ENCODE measurements around the gene MYNN.
"Not testable (repeated sequence)": the region's sequence is repeated elsewhere in the genome, so short reads cannot be mapped to it uniquely, and the experiment has no call there.

The MYNN gene

DNA sequence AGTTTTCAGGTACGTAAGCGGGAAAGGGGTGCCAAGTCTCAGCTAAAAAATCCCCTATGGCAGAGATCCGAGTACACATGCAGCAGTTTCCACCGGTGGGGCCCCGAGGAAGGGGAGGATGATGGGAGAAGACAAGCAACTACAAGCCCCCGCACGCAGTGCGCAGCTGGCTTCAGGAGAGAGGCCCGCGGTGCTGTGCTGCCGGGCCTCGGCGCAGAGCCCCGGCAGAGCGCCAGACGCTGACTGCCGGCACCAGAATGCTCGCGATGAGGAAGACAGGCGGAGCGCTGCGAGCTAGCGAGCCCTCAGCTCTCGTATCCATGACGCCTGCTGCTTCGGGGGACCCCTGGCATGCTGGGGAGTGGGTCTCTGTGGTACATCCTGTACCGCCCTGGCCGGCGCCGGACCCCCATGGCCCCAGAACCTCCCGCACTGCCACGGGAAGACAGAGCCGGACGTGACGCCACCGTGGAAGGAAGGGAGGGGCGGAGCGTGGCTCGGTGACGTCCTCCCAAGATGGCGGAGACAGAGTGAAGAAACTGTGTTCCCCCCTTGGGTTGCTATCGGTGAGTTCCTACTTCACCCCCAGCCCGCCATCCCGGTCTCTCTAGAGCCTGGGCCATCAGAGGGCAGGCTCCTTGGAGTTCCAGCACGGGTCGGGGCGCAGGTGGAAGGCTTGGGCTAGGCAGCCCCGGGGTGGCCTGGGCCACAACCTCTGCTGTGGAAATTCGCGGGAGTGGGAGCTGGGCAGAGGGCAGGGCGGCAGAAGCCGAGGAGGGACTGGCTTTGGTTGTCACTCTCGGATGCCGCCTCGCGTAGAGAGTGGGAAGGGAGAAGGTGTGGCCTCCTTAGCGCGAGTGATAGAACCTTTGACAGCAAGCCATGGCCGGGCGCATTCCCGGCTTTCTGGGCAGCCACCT lies at the start of gene MYNN:
TSS of gene MYNN (plus strand) at position 500 of the 920 bp plus-strand sequence. CDS start 900 bp downstream, outside the sequence.
- DNase-seq (ENCODE audit: low read depth), result peak; percentile 63

GRCh38 chr3:169731857-169732256 lies 41.3 kb upstream of the MYNN start:
- not testable (repeated sequence) for DNase-seq (ENCODE audit: low read depth); H3K4me3 ChIP-seq (ENCODE audit: low read depth, low read length)

More for the DNA sequence above, at the start of gene MYNN:
- H3K4me3 ChIP-seq (ENCODE audit: low read depth, low read length), result peak within 1 kb of the TSS; percentile 90

GRCh38 chr3:169739067-169739466 lies 34.1 kb upstream of the MYNN start:
- no peak for DNase-seq (ENCODE audit: low read depth)
- H3K4me3 ChIP-seq (ENCODE audit: low read depth, low read length), result no peak overlapping the region

DNA sequence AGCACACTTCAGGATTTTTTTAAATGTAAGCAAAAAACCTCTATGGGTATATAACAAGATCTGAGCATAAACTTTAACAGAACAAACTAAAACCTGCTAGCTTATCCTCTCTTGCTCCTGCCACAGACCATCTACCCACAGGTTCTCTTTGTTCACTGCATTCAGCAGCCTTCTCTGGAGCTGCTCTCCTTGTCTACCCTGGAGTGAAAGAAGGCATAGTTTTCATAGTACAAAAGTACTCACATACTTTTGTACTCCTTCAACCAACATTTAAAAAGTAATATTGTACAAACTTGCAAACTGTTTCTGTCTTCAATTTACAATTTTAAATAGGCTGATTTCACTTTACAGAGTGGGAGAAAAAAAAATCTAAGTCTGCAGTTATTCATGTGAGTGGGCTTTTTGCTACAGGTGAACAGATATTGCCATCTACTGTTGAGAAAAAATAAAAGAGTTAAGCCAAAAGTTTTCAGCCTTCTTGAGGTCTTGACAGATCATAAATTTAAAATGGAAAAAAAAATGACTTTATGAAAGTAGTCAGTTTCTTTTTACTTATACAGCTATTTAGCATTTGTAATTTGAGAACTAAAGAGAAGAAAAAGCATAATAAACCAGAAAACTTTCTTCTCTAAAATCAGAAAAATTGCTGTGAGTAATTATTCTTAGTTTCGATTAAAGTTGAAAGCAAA lies 28.7 kb upstream of the MYNN start:
- no peak overlapping the region for H3K4me3 ChIP-seq (ENCODE audit: low read depth, low read length)
- DNase-seq (ENCODE audit: low read depth), result no peak

DNA sequence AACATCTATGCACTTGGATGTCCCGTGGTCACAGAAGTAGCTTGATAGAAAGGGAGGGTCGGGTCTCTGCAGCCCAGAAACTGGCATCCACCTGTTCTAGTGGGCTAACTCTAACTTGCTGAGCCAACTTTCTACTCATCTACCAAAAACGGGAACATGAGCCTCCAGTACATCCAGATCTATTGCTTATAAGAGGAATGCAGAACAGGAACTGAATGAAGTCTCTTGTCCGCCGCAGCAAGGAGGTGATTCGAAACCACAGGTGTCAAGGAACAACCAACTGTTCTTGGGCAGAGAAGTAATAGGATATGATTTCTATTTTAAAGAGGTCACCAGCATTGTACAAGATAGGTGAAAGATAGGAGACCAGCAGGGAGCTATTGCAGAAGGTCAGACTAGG lies 26.3 kb upstream of the MYNN start:
- no peak overlapping the region for H3K4me3 ChIP-seq (ENCODE audit: low read depth, low read length)

DNA sequence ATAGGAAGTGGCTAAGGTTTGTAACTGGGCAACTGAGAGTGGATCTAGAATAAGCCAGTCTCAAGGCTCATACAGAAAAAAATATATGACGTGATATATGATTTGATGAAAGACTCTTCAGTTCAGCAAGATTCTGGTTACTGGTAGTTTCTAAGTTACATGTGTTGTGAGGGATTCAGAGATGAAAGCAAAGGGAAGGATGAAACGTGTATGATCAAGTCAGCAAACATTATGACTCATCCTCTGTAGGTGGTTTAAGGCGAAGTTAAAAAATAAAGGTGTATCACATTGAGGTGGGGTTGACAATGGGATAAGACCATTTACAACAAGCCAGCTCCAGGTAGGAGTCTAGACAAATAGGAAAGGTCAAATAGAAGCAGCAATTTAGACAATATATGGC lies 24.5 kb upstream of the MYNN start:
- no peak for DNase-seq (ENCODE audit: low read depth)
- H3K4me3 ChIP-seq (ENCODE audit: low read depth, low read length), result no peak overlapping the region

More for the DNA sequence above, 26.3 kb upstream of the MYNN start:
- DNase-seq (ENCODE audit: low read depth), result no peak

DNA sequence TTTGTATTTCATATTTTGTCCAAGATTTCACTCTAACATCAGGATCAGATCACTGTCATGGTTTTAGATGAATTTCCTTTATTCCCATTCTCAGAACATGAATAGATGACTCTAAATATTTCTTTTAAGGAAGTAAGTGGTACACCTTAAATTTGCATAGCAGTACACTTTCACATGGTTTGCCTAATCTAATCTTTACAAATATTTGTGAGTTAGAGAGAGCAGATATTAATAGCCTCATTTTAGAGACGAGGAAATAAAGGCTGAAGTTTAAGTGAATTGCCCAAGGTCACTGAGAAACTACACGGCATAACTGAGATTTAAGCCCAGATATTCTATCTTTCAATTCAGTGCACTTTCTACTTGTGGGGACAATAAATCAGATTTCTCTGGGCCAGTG lies 22.5 kb upstream of the MYNN start:
- no peak overlapping the region for H3K4me3 ChIP-seq (ENCODE audit: low read depth, low read length)
- DNase-seq (ENCODE audit: low read depth), result no peak

DNA sequence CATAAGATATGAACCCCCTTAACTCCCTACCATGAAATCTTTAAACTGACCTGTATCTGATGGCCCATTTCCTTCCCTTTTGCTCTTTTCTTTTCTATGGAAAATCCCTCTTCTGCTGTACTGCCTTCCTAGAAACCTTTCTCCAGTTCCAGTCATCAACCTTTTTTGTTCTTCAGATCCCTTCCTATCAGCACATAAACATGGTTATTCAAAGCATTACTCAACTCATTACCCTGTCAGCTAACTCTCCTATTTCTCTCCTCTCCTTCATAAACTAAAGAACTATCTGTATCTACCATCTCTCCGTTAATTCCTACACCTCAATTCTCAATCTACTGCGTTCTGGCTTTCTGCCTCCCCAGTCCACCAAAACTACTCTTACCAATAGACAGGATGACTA lies 21.3 kb upstream of the MYNN start:
- H3K4me3 ChIP-seq (ENCODE audit: low read depth, low read length), result no peak overlapping the region
- no peak for DNase-seq (ENCODE audit: low read depth)

GRCh38 chr3:169754711-169755110 lies 18.5 kb upstream of the MYNN start:
- no peak for DNase-seq (ENCODE audit: low read depth)
- H3K4me3 ChIP-seq (ENCODE audit: low read depth, low read length), result no peak overlapping the region

- H3K4me3 ChIP-seq (ENCODE audit: low read depth, low read length), result no peak overlapping the region
- DNase-seq (ENCODE audit: low read depth), result no peak
These were observed 17.7 kb upstream of the MYNN start for GRCh38 chr3:169755488-169755887.

DNA sequence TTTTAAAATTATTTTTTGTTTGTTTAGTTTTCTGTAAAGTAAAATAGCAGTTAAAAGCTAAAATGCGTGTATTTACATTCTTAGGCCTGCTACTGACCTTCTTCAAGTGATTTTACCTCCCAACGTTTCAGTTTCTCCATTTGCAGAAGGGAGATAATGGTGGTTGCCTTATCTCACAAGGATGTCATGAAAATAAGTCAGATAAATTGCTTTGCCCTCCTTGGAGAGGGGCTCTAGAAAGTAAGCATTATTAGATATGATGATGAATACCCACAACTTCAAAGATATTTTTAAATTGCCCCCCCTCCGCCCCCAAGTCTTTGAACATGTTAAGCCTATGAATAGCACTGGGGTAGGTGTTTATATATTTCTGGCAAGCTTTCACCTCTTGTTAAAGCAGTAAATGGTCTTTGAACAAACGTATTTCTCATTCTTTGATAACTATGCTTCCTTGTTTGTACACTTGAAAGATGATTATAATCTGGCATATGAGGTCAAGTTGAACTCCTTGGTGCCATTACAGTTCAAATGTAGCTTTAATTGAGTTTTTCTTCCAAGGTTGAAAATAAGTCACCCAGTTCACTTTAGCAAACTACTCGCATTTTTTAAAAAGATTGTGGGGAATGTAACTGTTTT lies 14.7 kb upstream of the MYNN start:
- H3K4me3 ChIP-seq (ENCODE audit: low read depth, low read length), result no peak overlapping the region
- no peak for DNase-seq (ENCODE audit: low read depth)

- H3K4me3 ChIP-seq (ENCODE audit: low read depth, low read length), result no peak overlapping the region
- no peak for DNase-seq (ENCODE audit: low read depth)
These were observed 13.9 kb upstream of the MYNN start for GRCh38 chr3:169759256-169759655.

DNA sequence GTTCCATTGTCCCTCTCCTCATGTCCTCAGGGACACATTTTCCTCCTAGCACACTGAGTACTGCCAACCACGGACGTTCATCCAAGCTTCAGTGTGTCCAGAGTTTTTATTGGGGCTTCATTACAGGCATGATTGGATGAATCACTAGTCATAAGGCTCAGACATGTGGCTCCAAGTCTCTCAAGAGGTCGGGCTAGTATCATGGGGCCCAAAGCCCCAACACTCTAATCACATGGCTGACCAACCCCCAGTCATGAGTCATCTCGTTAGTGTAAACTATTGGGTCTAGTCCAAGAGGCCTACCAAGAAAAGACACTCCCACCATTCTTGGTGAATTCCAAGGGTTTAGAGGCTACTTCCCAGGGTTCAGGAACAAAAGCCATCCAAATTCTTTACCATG lies 12.7 kb upstream of the MYNN start:
- H3K4me3 ChIP-seq (ENCODE audit: low read depth, low read length), result no peak overlapping the region
- DNase-seq (ENCODE audit: low read depth), result no peak

DNA sequence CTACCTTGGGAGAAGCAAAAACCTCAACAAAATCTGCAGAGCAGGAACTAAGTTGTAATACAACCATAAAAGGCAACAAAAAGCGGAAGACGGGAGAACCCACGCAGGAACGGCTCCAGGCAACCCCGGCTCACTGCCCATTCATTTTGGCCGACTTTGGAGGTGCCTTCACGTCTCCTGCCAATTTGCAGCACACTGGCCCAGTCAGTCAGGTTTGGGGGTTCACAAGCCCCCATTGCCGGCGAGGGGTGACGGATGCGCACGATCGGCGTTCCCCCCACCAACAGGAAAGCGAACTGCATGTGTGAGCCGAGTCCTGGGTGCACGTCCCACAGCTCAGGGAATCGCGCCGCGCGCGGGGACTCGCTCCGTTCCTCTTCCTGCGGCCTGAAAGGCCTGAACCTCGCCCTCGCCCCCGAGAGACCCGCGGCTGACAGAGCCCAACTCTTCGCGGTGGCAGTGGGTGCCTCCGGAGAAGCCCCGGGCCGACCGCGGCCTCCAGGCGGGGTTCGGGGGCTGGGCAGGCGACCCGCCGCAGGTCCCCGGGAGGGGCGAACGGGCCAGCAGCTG lies 8.8 kb upstream of the MYNN start:
- H3K4me3 ChIP-seq (ENCODE audit: low read depth, low read length), result peak overlapping the region; percentile 73
- DNase-seq (ENCODE audit: low read depth), result no peak

- peak; percentile 83 for DNase-seq (ENCODE audit: low read depth)
- peak within 1 kb of the TSS; percentile 73 for H3K4me3 ChIP-seq (ENCODE audit: low read depth, low read length)
These were observed 8.1 kb upstream of the MYNN start, which contains the start of gene TERC for GRCh38 chr3:169764882-169765612. TERC (minus strand) TSS chr3:169765060.

GRCh38 chr3:169769287-169770181 lies 3.7 kb upstream of the MYNN start, which contains the start of gene ACTRT3:
ACTRT3 (minus strand) TSS chr3:169769561; CDS start chr3:169769520, 41 bp downstream.
- H3K4me3 ChIP-seq (ENCODE audit: low read depth, low read length), result peak within 1 kb of the TSS; percentile 77

DNA sequence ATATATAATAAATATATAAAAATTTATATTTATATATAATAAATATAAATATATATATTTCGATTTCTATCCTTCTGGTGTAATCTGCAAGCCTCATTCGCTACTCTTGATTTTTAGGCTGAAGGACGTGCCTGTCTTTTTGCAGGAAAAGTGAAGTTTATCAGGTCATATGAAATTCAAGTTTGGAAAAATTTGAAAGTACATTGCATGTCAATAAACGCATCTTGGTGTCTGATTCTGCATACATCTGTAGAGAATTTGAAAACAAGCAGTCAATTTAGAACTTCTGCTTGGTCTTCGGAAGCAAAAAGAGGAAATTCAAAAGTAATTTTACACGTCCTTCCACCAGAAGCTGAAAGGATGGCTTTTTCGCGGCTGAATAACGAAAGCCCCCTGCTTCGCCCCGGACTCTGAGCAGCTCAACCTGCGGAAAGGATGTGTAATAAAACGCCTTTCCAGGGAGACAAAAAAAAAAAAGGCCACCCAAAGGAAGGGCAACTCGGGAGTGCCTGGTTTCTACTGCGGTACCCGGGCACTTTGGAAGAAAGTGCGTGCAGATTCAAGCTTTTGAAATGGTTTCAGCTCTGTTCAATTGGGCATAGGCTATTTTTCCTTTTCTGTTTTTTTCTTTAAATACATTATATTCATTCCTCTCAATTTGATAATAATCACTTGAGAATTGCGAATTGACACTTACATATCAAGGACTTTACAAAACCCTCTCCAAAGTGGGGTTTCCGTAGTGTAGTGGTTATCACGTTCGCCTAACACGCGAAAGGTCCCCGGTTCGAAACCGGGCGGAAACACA lies 1.5 kb upstream of the MYNN start:
- no peak for DNase-seq (ENCODE audit: low read depth)
- peak overlapping the region; percentile 90 for H3K4me3 ChIP-seq (ENCODE audit: low read depth, low read length)

More at GRCh38 chr3:169769287-169770181, 3.7 kb upstream of the MYNN start, which contains the start of gene ACTRT3:
- DNase-seq (ENCODE audit: low read depth), result no peak

Data from skeletal muscle cell (primary cell).